CD4-positive, alpha-beta T cell treated with Interleukin-17A for 1 hour (primary cell): ENCODE measurements around the gene AFF4.

ENCODE experiments used
- DNase-seq: peaks from one replicate; pipeline ENCODE4 v3.0.0-alpha.2; 2020

AFF4 gene

DNA sequence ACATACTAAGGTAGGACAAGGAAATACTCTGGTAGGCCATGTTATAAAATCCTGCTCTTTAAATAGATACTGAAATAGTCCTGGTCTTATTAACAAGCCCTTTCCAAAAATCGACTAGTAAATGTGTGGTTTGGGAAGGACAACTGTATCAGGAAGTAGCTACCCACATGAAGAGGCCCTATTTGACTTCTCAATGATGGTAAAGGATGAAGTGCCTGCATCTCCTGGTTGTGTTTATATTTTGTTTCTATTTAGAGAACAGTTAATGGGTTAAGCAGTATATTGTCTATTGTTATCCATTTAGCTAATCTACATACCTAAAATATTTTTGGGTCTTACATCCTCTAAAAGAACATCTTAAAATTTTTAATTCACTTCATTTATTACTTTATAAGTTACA lies 109.6 kb downstream of the AFF4 start:
- DNase-seq: no peak

DNA sequence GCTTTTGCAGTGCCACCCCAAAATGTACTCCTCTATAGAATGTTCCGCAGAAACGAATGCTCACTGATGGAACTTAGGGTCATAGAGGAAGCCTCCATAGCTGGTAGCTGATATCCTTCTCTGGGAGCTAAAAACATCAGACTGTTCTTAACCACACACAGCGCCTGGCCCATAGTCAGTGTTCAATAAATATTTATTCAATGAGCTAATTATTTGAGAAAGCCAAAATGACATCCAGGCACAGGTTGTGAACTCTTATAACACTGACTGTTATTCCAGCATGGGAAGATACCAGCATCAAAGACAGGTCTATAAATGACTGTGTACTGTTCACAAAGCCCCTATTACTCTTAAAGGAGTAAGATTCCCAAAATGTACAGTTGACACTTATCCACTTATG lies 110.1 kb downstream of the AFF4 start:
- DNase-seq: no peak

GRCh38 chr5:132850066-132850465 lies 113.4 kb downstream of the AFF4 start:
- DNase-seq: no peak

DNA sequence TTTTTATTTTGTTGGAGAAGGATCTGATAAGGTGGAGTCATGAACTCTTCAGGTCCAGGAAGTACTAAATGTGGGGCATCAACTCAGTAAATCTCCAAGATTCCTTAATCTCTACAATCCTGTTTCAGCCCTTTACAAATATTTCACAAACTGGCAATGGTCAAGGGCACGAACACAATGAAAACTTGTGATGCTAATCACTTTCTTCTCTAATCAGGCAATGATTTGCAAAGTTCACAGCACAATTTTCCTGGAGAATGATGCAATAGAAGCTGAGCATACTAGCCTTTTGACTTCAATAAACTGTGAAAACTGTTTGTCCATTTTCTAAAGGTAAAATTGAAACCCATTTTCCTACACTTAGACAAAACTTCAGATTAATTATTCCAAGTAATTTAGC lies 114.1 kb downstream of the AFF4 start:
- no peak for DNase-seq

DNA sequence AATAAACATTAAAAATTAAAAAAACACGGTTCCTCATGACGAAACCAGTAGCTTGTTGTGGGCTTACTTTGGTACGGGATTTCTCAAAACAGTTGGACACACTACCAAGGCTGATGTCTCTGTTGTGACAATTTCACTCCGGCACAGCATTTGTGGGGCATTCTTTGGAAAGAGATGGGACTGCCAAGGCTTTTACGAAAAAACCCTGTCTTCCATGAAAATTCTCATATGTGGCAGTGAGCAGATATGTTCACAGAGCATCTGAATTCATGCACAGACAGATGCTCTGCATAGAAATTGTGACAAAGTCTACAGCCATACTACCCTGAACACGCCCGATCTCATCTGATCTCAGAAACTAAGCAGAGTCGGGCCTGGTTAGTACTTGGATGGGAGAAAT lies 115.2 kb downstream of the AFF4 start:
- DNase-seq: no peak

DNA sequence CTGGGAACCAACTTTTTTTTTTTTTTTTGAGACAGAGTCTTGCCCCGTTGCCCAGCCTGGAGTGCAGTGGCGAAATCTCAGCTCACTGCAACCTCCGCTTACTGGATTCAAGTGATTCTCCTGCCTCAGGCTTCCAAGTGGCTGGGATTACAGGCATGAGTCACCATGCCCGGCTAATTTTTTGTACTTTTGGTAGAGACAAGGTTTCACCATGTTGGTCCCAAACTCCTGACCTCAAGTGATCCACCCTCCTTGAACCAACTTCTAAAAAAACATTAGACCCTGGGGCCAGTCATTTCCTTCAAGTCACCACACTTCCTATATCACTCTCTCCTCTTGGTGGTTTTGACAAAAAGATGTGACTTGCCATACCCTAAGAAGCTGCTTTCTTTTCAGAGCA lies 122.1 kb downstream of the AFF4 start:
- no peak for DNase-seq

- DNase-seq: no peak
Observed at GRCh38 chr5:132840896-132841295, 122.5 kb downstream of the AFF4 start.

DNA sequence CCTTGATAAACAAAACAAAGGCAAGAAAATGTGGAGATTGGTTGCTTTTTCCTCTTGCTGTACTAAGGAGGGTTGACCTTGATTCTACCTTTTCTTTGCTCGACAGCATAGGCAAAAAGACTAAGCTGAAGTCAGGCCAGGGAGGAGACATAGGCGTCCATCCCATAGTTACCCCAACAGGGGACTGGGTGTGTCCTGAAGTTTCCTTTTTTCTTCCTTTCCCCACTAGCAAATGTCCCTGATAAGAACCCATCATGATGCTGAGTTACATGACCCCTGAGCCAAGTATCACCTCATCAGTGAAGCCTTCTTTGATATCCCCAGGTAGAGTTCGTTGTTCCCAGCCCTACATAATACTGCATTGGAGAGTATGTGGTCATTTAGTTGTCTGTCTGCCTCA lies 123.1 kb downstream of the AFF4 start:
- no peak for DNase-seq

DNA sequence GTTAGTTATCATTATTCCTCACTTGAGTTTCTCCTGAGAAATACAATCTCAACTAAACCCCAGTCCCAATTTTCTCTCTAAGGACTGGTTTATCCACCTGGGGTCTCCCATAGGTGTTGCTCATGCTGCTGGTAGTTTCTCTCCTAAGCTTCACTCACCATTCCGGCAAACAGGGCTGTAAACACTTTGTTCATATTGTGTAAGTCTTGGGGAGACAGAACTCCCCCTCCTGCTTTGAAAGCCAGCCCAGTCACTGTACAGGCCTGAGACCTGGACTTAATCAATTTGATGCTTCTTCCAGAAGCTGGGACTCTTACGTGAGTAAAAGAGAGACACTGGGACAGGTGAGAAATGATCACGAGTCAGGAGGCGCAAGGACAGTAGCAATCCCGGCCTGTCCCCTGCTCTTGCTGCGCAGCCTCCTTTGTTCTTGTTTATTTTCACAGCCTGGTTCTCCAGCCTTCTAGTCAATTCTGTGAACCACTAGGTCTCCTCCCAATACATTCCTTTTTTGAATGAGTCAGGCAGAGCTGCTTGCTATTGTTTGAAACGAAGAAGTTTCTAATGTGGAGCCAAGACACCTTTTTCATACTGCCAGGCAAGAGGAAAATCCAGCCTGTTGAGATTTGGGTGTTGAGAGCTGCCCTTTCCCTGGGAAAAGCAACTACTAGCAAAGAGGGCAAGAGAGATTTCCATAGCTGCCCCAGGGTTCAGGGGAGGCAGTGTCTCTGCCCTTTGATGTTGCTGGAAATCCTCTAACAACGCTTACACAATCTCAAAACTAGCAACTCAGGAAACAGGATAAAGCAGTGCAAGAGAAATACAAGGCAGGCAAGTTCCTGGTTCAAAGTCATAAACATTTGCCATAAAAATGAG lies 123.8 kb downstream of the AFF4 start:
- DNase-seq: no peak

- no peak for DNase-seq
Observed at GRCh38 chr5:132838516-132839282, 124.7 kb downstream of the AFF4 start.

- no peak for DNase-seq
Observed at GRCh38 chr5:132837868-132838267, 125.6 kb downstream of the AFF4 start.

GRCh38 chr5:132836852-132837251 lies 126.6 kb downstream of the AFF4 start:
- DNase-seq: no peak

DNA sequence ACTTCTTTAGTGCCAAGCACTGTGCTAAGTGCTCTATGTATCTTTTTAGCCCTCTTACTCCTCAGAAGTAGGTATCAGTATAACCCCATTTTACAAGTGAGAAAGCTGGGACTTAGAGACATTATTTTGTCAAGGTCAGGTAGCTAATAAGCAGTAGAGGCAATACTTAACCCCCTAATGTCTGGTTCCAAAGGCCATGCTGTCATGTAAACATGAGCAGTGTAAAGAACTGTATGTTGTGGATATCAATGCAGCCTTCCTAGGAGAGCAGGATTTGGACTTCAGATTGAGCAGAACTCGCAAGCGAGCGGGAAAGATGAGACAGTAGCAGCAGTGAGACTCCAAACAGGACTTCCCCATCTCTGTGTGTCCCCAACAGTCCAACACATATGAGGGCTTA lies 129.4 kb downstream of the AFF4 start:
- DNase-seq: no peak

- no peak for DNase-seq
Observed at GRCh38 chr5:132832612-132833011, 130.8 kb downstream of the AFF4 start.

DNA sequence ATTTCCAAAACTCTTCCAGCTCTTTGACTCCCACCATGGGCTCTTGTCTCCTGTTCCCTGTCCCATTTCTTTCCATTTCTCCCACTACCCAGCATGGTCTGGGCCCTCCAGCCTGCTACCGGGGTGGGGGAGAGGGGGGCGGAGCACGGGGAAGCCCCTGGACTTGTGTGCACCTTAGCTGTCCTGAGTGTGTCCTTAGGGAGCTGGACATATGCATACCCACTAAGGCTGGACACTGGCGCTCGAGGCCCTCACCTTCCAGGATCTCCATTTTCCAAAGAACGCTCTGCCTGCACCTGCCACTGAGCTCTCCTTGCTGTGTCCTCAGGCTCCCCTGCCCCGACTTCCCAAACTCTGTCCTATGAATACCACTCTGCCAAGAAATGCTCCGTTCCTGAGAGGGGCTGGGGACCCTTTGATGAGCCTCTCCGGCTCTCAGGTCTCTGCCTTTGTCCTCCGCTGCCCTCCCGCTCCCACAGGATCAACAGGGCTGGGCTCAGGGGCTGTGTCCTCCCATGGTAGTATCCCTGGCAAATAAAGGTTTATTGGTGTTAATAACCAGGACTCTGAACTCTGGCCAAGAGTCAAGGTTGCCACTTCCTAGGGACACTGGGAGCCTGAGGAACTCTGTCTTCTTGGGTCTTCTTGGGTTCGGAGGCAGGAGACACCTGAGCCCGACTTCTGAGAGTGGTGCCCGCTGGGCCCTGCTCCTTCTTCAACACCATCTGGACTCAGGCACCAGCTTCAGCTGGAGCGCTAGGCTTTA lies 132.2 kb downstream of the AFF4 start:
- no peak for DNase-seq

- no peak for DNase-seq
Observed at GRCh38 chr5:132830436-132831094, 132.9 kb downstream of the AFF4 start, which contains the start of gene SHROOM1. TSS of gene SHROOM1 (minus strand) at chr5:132830647. CDS start at chr5:132826140, 4,507 bp downstream.

GRCh38 chr5:132829742-132830435 lies 133.5 kb downstream of the AFF4 start:
- peak; percentile 70 for DNase-seq

DNA sequence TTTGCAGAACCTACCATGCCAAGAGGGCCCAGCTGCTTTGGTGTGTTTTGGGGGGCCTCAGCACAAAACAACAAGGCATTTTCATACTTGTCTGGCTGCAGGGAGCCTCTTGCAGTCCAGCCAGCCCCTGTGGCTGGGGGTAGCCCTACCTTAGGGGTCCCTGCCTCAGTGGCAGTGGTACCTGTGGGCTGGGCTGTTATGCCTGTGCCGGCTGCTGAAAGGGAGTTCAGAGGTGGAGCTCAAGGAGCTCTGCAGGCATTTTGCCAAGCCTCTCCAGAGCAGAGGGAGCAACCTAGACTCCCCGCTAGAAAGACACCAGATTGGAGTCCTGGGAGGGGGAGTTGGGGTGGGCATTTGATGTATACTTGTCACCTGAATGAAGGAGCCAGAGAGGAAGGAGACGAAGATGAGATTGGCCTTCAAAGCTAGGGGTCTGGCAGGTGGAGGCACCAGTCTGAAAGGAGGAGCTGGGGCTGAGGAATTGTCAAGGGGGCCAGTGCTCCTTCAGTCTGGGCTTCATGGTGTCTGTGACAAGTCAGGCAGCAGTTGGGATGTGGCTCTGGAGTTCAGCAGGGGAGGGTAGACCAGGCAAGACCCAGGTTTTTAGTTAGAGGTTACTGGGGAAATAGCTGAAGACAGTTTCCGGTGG lies 134.5 kb downstream of the AFF4 start:
- no peak for DNase-seq

DNA sequence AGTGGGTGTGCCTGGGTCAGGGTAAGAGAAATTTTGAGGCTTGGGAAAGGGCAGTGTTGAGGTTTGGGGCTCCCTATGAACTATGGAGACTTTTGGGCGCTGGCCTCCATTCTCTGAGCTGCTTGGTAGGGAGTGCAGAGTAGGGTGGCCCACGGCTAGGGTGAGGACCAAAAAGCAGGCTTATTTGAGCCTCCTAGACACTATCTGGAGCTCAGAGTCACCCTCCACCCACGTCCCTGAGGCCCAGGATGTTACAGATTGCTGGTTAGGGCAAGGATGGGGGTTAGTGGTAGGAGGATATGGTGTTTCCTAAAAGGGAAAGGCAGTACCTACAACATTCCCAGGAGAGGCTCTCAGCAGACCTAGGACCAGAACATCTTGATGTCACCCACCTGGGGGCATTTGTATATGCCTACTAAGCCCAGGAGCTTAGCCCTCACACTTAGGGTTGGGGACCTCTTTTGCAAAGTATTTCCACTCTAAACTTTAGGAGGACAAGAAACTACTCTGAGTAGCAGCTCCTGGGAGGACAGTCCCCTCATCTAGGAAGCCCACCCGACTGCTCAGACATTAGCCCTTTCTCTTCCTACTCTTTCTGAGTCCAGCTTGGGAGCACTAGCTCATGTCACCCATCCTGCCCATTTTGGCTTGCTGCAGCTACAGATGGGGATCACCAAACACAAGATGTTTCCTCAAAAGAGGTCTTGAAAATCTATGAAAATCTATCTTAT lies 135.3 kb downstream of the AFF4 start:
- no peak for DNase-seq

DNA sequence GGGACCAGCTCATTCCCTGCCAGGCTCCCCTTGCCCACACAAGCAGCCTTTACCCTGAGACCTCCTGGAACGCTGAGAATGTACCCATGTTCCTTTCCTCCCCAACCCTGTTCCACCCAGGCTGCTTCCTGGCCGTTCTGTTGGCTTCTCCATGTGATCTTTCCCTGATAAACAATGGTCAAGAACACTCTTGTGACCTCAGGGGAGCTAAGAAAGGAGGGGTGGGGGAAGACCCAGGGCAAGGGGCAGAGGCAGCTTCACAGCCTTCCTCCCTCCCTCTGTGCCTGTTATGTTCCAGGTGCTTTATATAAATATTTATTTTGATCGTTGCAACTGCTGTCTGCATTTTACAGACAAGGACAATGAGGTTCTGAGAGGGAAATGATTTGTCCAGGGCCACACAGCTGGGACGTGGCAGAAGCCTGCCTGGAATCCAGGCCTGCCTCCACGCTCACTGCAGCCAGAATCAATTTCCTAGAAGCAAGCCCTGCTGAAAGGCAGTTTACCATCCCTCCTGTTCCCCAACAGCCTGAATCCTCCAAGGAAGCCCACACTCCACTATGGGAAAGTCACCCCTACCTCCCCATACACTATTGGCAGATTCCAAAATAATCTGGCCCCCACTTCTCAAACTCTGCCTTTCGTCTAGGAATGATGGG lies 136.9 kb downstream of the AFF4 start:
- no peak for DNase-seq
